VCaP (cell line): ENCODE results near the gene IGLON5.

Source experiments
- H3K27ac ChIP-seq: fragments of 450-650 bp; 2 replicates; pipeline ENCODE4 v1.5.1; 2017
- CTCF ChIP-seq: fragments of 450-650 bp; conservative IDR thresholded peaks from 2 replicates; pipeline ENCODE4 v1.5.1; 2017; ENCODE audit warnings: mild to moderate bottlenecking, moderate library complexity

The IGLON5 gene

GRCh38 chr19:51351266-51351990, 40.0 kb downstream of the IGLON5 start:
- no peak overlapping the region for H3K27ac ChIP-seq

GRCh38 chr19:51352783-51353360, 41.4 kb downstream of the IGLON5 start:
- TF ChIP-seq CTCF, result no peak
- H3K27ac ChIP-seq, result no peak overlapping the region

More at GRCh38 chr19:51351266-51351990, 40.0 kb downstream of the IGLON5 start:
- TF ChIP-seq CTCF, result no peak

- peak overlapping the region; percentile 45 for H3K27ac ChIP-seq
- no peak for TF ChIP-seq CTCF
Measured at GRCh38 chr19:51354103-51354741, 42.8 kb downstream of the IGLON5 start.

- H3K27ac ChIP-seq, result peak overlapping the region; percentile 45
- no peak for TF ChIP-seq CTCF
Measured at GRCh38 chr19:51354742-51355148, 43.3 kb downstream of the IGLON5 start.

- H3K27ac ChIP-seq, result no peak overlapping the region
- TF ChIP-seq CTCF, result no peak
Measured at GRCh38 chr19:51356159-51356801, 44.8 kb downstream of the IGLON5 start.

GRCh38 chr19:51357952-51358351, 46.5 kb downstream of the IGLON5 start:
- no peak for TF ChIP-seq CTCF
- H3K27ac ChIP-seq, result no peak overlapping the region

- no peak for TF ChIP-seq CTCF
- H3K27ac ChIP-seq, result no peak overlapping the region
Measured at GRCh38 chr19:51359294-51359693, 47.9 kb downstream of the IGLON5 start.
